A549 treated with DMSO at 1 μM for 4 hours (cell line): Measurements from ENCODE around the gene ACCS. TPM values are rescaled to one million over a fixed set of nuclear protein-coding genes. Genes with fewer than 3 reads are reported as not detected.

Experiments
- total RNA-seq: library from RNA; stranded (reverse); fragments of 200-300 nt; extraction: Qiagen RNA extraction; gene quantifications from 5 replicates; pipeline ENCODE4 v1.2.3, GENCODE V29; 2022; ENCODE audit warnings: low read depth

ACCS gene, protein sequence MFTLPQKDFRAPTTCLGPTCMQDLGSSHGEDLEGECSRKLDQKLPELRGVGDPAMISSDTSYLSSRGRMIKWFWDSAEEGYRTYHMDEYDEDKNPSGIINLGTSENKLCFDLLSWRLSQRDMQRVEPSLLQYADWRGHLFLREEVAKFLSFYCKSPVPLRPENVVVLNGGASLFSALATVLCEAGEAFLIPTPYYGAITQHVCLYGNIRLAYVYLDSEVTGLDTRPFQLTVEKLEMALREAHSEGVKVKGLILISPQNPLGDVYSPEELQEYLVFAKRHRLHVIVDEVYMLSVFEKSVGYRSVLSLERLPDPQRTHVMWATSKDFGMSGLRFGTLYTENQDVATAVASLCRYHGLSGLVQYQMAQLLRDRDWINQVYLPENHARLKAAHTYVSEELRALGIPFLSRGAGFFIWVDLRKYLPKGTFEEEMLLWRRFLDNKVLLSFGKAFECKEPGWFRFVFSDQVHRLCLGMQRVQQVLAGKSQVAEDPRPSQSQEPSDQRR
- 14.1 to 18.1 TPM (median 16.4 TPM) in 5 replicates for total RNA-seq

DNA sequence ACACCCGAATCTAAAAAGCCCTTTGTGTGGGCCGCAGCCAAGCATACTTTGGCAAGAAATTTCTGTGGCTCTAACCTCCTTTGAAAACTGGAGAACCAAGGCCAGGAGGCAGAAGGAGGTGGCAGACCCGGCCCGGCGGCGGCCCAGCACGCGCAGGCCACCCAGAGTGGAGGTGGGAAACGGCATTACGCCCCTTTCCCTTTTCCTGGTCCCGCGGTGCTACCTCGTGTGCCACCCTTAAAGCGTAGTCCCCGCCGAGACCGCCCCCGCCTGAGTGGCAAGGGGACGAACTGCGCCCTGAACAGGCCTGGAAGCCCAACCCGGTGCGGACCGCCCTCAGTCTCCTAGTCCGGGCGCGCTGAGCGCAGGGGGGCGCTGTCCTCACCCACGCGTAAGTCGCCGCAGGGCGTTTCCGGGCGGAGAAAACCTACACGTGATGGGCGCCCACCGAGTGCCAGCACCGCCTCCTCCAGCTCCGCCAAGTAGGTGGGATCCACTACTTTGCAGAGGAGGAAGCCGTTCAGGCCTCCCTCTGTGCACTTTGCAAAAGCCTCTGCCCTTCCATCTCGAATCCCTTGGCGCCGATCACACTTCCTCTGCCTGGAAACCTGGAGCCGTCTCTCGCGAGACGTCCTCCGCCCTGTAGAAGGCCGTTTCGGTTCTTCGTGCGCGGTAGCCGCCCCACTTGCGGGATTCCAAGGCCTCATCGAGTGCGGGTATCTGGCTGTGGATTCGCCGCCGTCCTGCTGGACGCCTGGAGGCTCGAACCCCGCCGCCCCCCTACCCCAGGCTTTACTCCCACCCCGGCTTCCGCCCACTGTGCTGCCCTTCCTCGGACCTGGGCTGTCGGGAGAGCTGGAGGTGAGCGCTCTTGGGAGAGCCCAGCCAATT lies at the start of gene ACCS:
Gene ACCS, plus strand, starts transcription at position 430 of the 891 bp plus-strand sequence. CDS start 1,358 bp downstream, outside the sequence.

GRCh38 chr11:44047931-44048431 lies 18.1 kb upstream of the ACCS start, which contains the start of gene ACCSL:
TSS of gene ACCSL (plus strand) at chr11:44047981. CDS start at chr11:44048037, 56 bp downstream.

GRCh38 chr11:44095506-44096359 lies 29.7 kb downstream of the ACCS start, which contains the start of gene EXT2:
TSS of gene EXT2 (plus strand) at chr11:44095678. CDS start at chr11:44107713, 12,035 bp downstream.

Other genes with a start within 250 kb of the ACCS start
- gene ALKBH3, start 185.4 kb upstream of the ACCS start, total RNA-seq = 22.5 to 27.2 TPM (median 24.1 TPM) in 5 replicates
- gene C11orf96, start 123.6 kb upstream of the ACCS start, total RNA-seq = 1.0 to 2.7 TPM (median 1.6 TPM) in 5 replicates
- gene ACCSL, start 18.3 kb upstream of the ACCS start, total RNA-seq = not detected in 5 replicates
- gene EXT2, start 29.4 kb downstream of the ACCS start, total RNA-seq = 56.2 to 65.0 TPM (median 61.5 TPM) in 5 replicates
- gene ALX4, start 243.9 kb downstream of the ACCS start, total RNA-seq = 5.5 to 7.9 TPM (median 6.3 TPM) in 5 replicates